Measurements from ENCODE around the gene PSD.
"Not testable (repeated sequence)": the region's sequence is repeated elsewhere in the genome, so short reads cannot be mapped to it uniquely, and the experiment has no call there.

Gene PSD

DNA sequence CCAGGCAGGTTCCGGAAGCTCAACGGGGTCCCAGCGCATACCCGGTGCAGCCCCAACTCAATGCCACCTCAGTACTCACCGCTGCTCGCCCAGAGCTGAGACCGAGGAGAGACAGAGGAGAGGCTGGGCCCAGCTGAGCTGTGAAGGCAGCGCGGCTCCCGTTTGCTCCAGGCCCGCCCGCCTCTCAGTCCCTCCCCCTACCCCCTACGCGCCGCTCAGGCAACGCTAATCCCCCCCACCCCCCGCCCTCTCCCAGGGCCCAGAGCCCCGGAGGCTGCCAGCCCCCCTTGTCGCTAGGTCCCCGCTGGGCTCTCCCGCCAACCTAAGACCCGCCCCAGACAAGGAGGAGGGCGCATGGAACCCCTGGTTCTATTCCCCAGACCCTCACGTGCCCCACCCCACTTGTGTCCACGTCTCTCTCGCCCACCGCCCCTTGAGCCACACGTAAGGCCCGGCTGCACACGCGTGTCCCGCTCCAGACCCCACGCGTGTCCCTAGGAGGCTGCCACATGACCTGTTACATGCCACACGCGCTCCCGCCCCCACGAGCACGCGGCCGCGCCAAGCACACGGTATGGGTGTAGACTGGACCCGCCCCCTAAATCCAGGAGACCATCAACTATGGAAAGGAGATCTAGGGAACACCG, at the start of gene PSD:
TSS of gene PSD (minus strand) at position 164 of the 647 bp plus-strand sequence. CDS start 1,747 bp downstream, outside the sequence.
- no peak for DNase-seq (ENCODE audit: low read depth)

DNA sequence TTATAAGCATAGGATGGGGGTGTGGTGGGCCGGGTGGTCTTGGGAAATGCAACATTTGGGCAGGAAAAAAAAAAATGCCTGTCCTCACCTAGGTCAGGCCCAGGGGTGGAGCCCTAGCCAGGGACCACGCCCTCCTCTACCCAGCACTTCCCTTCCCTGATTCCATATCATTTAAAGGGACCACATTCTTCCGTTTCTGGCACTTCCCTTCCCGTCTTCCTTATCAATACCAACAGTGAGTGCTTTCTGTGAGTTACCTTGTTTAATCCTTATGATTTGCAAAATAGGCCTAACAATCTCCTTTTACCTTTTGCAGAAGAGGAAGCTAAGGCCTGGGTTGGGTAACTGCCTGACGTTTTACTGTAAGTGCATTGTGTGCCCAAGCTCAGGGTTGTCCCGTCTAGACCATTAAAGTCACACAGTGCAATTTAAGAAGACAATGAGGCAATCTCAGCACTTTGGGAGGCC, 49.4 kb upstream of the PSD start:
- no peak for DNase-seq (ENCODE audit: low read depth)

- no peak for DNase-seq (ENCODE audit: low read depth)
These were observed 48.7 kb upstream of the PSD start for GRCh38 chr10:102467318-102467717.

DNA sequence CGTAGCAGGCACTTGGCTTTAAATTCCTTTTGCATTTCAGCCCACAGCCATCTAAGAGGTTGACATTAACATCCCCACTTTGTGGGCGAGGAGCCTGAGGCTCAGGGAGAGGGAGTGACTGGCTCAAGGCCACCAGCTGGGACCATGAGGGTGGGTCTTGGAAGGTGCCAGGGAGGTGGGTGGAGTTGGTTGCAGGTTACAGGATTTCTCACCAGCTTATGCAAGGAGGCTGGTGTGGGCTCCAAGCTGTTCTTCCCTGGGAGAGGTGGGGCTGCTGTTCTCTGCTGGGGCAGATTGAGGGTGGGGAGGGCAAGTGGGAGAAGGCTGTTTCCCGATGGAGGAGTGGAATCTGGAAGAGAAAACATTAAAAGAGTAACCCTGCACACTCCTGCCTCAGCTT, 46.9 kb upstream of the PSD start:
- no peak for DNase-seq (ENCODE audit: low read depth)

- DNase-seq (ENCODE audit: low read depth), result no peak
These were observed 45.4 kb upstream of the PSD start for GRCh38 chr10:102463983-102464382.

- no peak for DNase-seq (ENCODE audit: low read depth)
These were observed 44.0 kb upstream of the PSD start for GRCh38 chr10:102462512-102463054.

DNA sequence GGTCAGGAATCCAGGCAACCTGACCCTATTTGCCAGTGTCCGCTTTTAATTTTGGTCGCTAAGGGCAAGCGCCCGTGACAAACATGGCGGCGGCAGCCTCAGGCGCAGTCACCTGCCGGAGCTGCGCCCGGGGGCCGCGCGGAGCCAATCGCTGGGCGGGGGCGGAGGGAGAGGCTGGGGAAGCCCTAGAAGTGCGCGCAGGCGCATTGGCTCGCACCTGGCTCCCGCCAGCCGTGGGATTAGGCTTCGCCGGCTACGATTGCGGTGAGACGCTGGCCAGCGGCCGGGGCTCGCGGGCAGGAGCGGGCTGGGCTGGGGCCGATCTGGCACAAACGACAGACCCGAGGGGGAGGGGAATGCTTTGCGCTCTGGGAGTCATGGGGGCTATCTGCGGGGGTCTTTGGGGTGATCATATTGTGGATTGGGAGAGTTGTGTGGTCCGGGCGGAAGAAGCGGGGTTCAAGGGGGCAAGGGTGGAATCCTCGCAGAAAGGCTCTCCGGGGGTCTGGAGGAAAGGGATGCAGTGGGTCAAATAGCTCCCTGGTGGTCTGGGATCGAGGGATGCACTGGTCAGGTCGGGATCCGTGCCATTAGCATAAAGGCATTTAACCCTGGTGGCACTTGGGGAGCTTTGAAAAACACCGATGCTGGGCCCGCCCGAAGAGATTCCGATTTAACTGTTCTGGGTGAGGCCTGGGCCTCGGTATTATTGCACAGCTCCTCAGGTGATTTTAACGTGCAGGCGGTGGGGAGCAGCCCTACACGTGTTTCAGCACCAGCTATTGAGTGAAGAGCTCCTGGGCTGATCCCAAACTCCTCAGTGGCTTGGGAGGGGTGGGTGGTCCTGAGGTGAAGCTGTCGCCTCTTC, 42.8 kb upstream of the PSD start:
- peak; percentile 47 for DNase-seq (ENCODE audit: low read depth)

GRCh38 chr10:102460836-102461186, 42.2 kb upstream of the PSD start:
- DNase-seq (ENCODE audit: low read depth), result no peak

DNA sequence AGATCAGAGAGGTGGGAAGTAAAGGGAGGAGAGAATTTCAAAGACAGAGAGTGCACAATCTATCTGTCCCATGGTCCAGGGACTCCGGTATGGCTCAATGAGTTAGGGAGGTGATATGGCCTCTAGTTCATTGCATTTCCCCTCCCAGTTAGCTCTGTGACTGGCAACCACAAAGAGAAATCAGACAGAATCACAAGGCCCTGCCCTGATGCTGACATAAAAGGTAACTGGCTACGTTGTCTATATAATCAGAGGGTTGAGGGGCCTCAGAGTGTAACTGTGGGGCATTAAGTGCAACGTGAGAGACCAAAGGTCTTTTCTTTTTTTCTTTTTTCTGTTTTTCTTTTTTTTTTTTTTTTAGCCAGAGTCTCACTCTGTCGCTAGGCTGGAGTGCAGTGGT, 40.1 kb upstream of the PSD start:
- no peak for DNase-seq (ENCODE audit: low read depth)

DNA sequence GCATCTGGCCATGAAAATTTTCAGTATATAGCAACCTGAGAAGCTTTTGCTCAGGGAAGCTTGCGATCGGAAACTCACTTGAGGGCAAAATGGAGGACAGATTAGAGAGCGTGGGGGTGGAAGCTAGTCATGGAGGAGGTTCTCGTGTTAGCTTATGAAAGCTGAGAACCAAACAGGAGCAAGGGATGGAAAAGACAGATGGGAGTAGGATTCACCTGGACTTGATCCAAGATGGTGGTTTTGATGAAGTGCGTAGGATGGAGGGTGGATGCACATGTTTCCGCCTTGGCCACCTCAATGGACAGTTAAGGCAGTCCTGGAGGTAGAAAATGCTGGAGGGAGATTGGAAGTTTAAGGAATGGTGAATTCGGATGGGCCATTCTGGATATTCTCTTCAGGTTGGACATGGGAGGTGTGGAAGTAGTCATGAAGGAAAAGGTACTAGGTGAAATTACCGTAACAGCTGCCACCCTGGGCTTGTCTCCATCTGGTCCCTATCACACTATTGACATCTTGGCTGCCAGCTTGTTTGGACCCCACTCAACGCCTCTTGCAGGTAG, 39.1 kb upstream of the PSD start:
- no peak for DNase-seq (ENCODE audit: low read depth)

- peak; percentile 82 for DNase-seq (ENCODE audit: low read depth)
These were observed 37.4 kb upstream of the PSD start for GRCh38 chr10:102455893-102456471.

DNA sequence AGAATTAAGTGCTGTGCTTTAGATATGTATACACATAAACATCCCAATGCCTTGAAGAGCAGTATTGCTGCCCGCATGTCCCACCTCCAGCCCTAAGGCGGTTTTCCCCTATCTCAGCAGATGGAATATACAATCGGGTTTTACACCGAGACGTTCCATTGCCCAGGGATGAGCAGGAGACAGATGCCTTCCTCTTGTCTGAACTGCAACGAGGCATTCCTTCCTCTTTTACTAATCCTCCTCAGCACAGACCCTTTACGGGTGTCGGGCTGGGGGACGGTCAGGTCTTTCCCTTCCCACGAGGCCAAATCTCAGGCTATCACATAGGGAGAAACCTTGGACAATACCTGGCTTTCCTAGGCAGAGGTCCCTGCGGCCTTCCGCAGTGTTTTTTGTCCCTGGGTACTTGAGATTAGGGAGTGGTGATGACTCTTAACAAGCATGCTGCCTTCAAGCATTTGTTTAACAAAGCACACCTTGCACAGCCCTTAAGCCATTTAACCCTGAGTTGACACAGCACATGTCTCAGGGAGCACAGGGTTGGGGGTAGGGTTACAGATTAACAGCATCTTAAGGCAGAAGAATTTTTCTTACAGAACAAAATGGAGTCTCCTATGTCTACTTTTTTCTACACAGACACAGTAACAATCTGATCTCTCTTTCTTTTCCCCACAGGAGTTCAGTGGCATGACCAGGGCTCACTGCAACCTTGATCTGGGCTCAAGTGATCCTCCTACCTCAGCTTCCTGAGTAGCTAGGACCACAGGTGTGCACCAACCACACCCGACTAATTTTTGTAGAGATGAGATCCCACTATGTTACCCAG, 36.3 kb upstream of the PSD start:
- not testable (repeated sequence) for DNase-seq (ENCODE audit: low read depth)

- no peak for DNase-seq (ENCODE audit: low read depth)
These were observed 34.9 kb upstream of the PSD start for GRCh38 chr10:102453502-102453901.

- DNase-seq (ENCODE audit: low read depth), result peak; percentile 77
These were observed 34.2 kb upstream of the PSD start for GRCh38 chr10:102452672-102453340.

DNA sequence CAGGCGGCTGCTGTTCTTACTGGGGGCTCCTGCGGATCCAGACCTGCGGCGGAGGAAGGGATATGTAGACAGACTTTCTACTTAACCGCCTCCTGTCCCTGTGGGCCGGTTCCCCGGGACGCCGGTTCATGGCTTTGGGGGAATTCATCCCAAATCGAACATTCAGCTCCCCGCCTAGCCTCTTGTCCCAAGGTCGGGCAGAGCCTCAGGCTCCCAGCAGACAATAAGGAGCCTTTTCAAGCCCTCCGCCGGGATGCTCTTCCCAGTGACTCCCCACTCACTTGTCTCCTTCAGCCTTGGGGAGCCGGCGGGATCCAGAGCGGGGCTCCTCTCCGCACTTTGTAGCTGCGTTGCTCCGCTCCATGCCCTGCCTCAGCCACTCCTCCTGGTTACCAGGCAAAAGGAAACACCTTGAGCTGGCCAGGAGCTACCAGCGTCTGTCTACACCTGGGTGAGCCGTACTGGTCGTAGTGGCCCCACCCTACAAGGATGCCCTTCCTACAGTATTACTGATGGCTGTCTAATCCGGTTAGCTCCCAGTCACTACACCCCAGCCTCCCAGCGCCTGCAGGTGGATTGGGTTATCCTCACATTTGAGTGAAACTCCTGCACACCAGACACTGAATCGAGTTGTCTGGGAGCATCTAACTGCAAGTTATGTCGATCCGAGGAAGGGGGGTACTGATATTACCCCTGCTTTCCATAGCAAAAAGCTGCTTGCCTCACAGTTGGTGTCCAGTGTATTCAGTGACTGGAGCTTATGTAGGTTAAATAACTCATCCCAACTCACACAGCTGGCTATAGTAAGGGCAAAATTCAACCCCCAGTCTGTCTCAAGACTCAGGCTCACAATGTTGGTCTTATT, 32.8 kb upstream of the PSD start, which contains the start of gene C10orf95:
TSS of gene C10orf95 (minus strand) at position 439 of the 865 bp plus-strand sequence. CDS start 450 bp downstream, outside the sequence.
- no peak for DNase-seq (ENCODE audit: low read depth)

DNA sequence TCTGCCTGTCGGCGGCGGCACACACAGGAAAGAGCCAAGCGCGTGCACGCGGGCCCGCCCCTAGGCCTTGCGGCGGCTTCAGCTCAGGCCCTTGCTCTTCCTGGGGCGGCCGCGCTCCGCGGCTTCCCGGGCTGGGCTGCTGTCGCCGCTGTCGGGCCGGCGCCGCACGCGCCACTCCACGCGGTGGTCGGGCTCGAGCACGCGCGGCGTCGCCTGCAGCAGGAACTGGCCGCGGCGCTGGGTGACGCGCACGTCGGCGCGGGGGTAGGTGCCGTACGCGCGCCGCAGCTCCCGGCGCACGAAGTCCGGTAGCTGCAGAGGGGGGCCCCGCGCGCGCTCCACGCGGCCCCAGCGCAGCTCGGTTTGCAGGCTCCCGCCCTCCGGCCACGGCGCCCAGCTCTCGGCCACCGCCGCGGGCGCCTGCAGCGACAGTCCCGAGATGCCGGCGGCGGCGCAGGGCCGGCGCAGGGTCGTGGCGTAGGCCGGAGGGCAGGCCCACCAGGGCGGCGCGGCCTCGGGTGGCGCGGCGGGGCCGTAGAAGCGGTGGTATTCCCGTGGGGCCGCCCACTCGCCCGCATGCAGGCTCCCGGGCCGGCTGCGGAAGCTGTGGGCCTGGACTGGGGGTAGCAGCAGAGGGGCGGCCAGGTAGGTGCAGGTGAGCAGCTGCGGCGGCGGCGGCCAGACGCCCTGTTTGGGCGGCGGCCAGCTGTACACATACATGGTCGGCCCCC, 32.0 kb upstream of the PSD start:
- DNase-seq (ENCODE audit: low read depth), result no peak

DNA sequence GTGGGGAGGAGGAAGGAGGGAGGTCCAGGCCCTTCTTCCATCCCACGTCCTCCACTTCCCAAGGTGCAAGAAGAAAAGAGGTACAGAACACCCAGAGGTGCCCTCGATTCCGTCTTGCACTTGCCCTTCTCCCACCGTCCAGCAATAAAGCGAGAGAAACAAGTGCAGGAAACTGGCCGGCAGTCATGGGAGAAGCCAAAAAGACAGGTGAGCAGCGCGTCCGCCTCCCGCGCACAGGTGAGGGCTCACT, 31.5 kb upstream of the PSD start:
- no peak for DNase-seq (ENCODE audit: low read depth)

DNA sequence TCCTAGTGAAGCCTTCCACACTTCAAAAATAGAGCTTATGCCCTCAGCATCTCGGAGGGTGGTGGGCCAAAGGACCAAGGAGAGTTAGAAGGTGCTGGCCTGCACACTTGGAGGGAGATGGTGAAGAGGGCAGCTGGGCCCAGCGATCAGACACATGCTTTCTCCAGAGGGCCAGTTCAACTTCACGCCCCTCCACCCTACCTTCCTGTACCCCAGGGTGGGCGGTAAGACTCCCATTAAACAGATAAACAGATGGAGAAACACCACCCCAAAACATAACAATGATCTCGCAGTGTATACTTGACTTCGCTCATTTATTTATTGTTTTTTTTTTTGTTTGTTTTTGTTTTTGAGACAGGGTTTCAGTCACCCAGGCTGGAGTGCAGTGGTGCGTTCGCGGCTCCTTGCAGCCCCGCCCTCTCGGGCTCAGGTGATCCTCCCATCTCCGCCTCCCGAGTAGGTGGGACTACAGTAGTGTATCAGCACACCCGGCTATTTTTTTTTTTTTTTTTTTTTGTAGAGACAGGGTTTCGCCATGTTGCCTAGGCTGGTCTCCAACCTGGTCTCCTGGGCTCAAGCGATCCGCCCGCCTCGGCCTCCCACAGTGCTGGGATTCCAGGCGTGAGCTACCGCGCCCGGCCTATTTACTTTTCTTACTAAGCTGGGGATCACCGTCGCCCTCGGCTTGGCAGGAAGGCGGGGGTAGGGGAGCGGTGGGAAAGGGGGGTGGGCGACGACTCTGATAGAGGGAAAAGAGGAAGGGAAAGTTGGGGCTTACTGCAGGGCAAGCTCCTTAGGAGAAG, 30.9 kb upstream of the PSD start:
- DNase-seq (ENCODE audit: low read depth), result no peak

DNA sequence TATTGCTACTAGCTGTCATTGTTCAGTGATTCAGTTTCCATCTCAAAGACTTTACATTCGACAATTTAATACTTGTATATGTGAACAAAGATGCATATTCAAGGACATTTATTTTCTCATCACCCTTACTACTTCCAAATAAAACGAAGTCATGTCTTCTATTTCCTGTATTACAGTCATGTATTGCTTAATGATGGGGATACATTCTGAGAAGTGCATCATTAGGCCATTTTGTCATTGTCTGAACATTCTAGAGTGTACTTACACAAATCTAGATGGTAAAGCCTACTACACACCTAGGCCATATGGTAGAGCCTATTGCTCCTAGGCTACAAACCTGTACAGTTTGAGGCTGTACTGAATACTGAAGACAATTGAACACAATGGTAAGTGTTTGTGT, 26.3 kb upstream of the PSD start:
- DNase-seq (ENCODE audit: low read depth), result no peak

Measured in stromal cell of bone marrow (primary cell).